ENCODE measurements around the gene GRIK4. TPM values are rescaled to one million over a fixed set of nuclear protein-coding genes. Genes with fewer than 3 reads are reported as not detected.

The GRIK4 gene
- total RNA-seq, 1 experiment from 2014 or later, result not detected

DNA sequence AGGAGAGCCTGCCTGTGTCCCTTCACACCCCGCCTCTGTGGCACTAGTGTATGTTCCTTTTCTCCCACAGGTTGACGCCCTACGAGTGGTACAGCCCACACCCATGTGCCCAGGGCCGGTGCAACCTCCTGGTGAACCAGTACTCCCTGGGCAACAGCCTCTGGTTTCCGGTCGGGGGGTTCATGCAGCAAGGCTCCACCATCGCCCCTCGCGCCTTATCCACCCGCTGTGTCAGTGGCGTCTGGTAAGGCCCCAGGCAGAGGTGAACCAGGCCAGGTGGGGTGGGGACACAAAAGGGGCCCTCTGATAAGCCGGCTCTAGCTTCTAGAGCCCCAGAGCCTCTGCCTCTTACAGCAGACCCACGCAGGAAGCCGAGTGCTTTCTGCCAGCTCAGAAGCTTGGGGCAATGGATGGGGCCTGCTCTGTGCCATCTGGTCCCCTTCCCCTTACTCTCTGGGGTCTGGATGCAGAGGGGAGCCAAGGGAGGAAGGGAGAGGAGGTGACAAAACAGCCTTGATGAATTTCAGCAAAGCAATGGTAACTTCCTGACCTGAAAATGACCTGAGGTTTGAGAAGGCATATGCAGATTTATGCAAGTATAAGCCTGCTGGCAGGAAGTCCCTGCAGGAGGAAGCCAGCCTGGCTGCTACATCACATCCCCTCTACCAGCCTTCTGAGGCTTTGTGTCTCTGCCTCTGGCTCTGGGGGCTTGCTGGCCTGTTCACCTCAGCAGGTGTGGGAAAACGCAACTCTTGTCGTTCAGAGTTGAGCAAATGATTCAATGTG, 445.4 kb downstream of the GRIK4 start:
- no peak for ATAC-seq
- BruUV-seq (replicated peaks), result no TSS peak
- no peak for DNase-seq
- H3K9me3 ChIP-seq (ENCODE audit: low read length), result no peaks in the 10 kb centered on the region
- H3K4me2 ChIP-seq (ENCODE audit: low read length), result no peak overlapping the region
- peaks cover 5% of the 10 kb centered on the region for H3K4me1 ChIP-seq (ENCODE audit: insufficient read depth, low read length)
- TF ChIP-seq, protein P1, sequence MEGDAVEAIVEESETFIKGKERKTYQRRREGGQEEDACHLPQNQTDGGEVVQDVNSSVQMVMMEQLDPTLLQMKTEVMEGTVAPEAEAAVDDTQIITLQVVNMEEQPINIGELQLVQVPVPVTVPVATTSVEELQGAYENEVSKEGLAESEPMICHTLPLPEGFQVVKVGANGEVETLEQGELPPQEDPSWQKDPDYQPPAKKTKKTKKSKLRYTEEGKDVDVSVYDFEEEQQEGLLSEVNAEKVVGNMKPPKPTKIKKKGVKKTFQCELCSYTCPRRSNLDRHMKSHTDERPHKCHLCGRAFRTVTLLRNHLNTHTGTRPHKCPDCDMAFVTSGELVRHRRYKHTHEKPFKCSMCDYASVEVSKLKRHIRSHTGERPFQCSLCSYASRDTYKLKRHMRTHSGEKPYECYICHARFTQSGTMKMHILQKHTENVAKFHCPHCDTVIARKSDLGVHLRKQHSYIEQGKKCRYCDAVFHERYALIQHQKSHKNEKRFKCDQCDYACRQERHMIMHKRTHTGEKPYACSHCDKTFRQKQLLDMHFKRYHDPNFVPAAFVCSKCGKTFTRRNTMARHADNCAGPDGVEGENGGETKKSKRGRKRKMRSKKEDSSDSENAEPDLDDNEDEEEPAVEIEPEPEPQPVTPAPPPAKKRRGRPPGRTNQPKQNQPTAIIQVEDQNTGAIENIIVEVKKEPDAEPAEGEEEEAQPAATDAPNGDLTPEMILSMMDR (conservative IDR thresholded peaks at IDR 0.05; ENCODE audit: low read depth, low read length), result no peak
- CTCF ChIA-PET, result no interaction called here
- H3K9me2 ChIP-seq (replicated peaks; ENCODE audit: low read length), result no peaks in the 10 kb centered on the region
- H3K27me3 ChIP-seq (ENCODE audit: low read length), result peaks cover 57% of the 10 kb centered on the region
- intact Hi-C loops (cut with micrococcal nuclease), result no loop called here
- H4K20me1 ChIP-seq (ENCODE audit: low read length), result no peaks in the 10 kb centered on the region
- H3K36me3 ChIP-seq (ENCODE audit: low read depth, low read length), result no peaks in the 10 kb centered on the region
- no peaks in the 10 kb centered on the region for H3F3A ChIP-seq (ENCODE audit: low read length, unreplicated experiment)
- H3K27ac ChIP-seq (ENCODE audit: low read length), result no peak overlapping the region
- POLR2A ChIA-PET (ENCODE audit: unreplicated experiment), result no interaction called here
- H3K4me3 ChIP-seq (ENCODE audit: low read length), result no peak overlapping the region
- no peak overlapping the region for H3K9ac ChIP-seq (ENCODE audit: low read length)
- H3K79me2 ChIP-seq (ENCODE audit: low read length), result no peaks in the 10 kb centered on the region
- no peak overlapping the region for H2AFZ ChIP-seq (ENCODE audit: low read length)

DNA sequence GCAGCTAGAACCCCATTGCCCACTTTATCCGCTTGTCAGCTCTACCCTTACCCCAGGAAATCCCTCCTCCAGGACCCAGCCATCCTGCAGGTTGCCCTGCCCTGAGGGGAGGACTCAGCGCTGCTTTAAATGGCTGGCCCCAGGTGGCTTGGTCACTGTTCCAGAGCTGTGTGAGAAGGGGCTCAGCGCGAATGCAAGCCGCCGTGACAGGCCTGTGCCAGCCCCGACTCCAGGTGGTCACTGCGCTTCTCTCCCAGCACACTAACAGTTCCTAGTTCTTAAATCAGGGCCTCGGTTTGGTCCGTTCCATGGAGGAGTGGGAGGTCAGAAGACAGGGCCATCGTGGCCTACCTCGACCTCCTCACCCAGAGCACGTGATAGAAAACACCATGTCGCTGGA, 446.6 kb downstream of the GRIK4 start:
- H3F3A ChIP-seq (ENCODE audit: low read length, unreplicated experiment), result no peaks in the 10 kb centered on the region
- DNase-seq, result no peak
- H3K9me3 ChIP-seq (ENCODE audit: low read length), result no peaks in the 10 kb centered on the region
- no peak overlapping the region for H3K4me2 ChIP-seq (ENCODE audit: low read length)
- POLR2A ChIA-PET (ENCODE audit: unreplicated experiment), result no interaction called here
- no peak overlapping the region for H3K4me3 ChIP-seq (ENCODE audit: low read length)
- no peaks in the 10 kb centered on the region for H3K4me1 ChIP-seq (ENCODE audit: insufficient read depth, low read length)
- H3K79me2 ChIP-seq (ENCODE audit: low read length), result no peaks in the 10 kb centered on the region
- H3K9me2 ChIP-seq (replicated peaks; ENCODE audit: low read length), result no peaks in the 10 kb centered on the region
- ATAC-seq, result no peak
- no TSS peak for BruUV-seq (replicated peaks)
- H3K36me3 ChIP-seq (ENCODE audit: low read depth, low read length), result no peaks in the 10 kb centered on the region
- intact Hi-C loops (cut with micrococcal nuclease), result no loop called here
- no peak overlapping the region for H3K9ac ChIP-seq (ENCODE audit: low read length)
- TF ChIP-seq, protein P1 (conservative IDR thresholded peaks at IDR 0.05; ENCODE audit: low read depth, low read length), result no peak
- TF ChIP-seq EZH2 (IDR thresholded peaks at IDR 0.05; ENCODE audit: low read length, unreplicated experiment) (no peak), EZH2phosphoT487 (IDR thresholded peaks at IDR 0.05; ENCODE audit: borderline replicate concordance, low read length) (no peak)
- CTCF ChIA-PET, result no interaction called here
- no peaks in the 10 kb centered on the region for H4K20me1 ChIP-seq (ENCODE audit: low read length)
- H3K27ac ChIP-seq (ENCODE audit: low read length), result no peak overlapping the region
- H3K27me3 ChIP-seq (ENCODE audit: low read length), result peaks cover 70% of the 10 kb centered on the region
- H2AFZ ChIP-seq (ENCODE audit: low read length), result no peak overlapping the region

DNA sequence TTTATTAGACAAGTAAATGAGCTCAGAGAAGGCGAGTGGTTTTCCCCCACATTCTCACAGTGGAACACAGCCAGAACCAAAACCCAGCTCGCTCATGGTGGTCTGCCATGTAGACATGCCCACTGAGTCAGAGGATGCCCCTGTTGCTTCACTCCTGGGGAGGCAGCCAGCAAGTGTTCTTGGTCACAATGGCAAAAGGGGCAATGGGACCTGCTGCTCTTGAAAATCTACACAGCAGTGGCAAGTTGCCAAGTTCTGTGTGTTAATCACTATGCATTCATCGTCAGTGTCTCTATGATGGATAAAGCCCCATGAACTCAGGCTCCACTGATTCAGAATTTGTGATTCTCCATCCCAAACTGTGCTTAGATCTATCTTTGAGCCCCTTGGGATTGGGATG, 447.6 kb downstream of the GRIK4 start:
- no peaks in the 10 kb centered on the region for H3F3A ChIP-seq (ENCODE audit: low read length, unreplicated experiment)
- H3K27ac ChIP-seq (ENCODE audit: low read length), result no peak overlapping the region
- TF ChIP-seq EZH2 (IDR thresholded peaks at IDR 0.05; ENCODE audit: low read length, unreplicated experiment) (no peak), EZH2phosphoT487 (IDR thresholded peaks at IDR 0.05; ENCODE audit: borderline replicate concordance, low read length) (no peak)
- TF ChIP-seq, protein P1 (conservative IDR thresholded peaks at IDR 0.05; ENCODE audit: low read depth, low read length), result no peak
- H3K4me2 ChIP-seq (ENCODE audit: low read length), result no peak overlapping the region
- no peaks in the 10 kb centered on the region for H3K36me3 ChIP-seq (ENCODE audit: low read depth, low read length)
- no peaks in the 10 kb centered on the region for H3K9me2 ChIP-seq (replicated peaks; ENCODE audit: low read length)
- H3K79me2 ChIP-seq (ENCODE audit: low read length), result no peaks in the 10 kb centered on the region
- intact Hi-C loops (cut with micrococcal nuclease), result no loop called here
- no peak overlapping the region for H3K4me3 ChIP-seq (ENCODE audit: low read length)
- BruUV-seq (replicated peaks), result no TSS peak
- no peak overlapping the region for H2AFZ ChIP-seq (ENCODE audit: low read length)
- no peak overlapping the region for H3K9ac ChIP-seq (ENCODE audit: low read length)
- no peaks in the 10 kb centered on the region for H3K9me3 ChIP-seq (ENCODE audit: low read length)
- H3K4me1 ChIP-seq (ENCODE audit: insufficient read depth, low read length), result no peaks in the 10 kb centered on the region
- ChIA-PET CTCF (no interaction called here), POLR2A (ENCODE audit: unreplicated experiment) (no interaction called here)
- ATAC-seq, result no peak
- peaks cover 77% of the 10 kb centered on the region for H3K27me3 ChIP-seq (ENCODE audit: low read length)
- DNase-seq, result peak; percentile 22
- no peaks in the 10 kb centered on the region for H4K20me1 ChIP-seq (ENCODE audit: low read length)

Data from PC-3 (cell line).